Breast epithelium (tissue), 3 donors: ENCODE results near the gene CXCL17.

Experiments
- CTCF ChIP-seq, 3 donors: fragments of 450-650 bp; IDR thresholded peaks; one replicate each; pipeline ENCODE4 v1.5.1; 2016 to 2017; ENCODE audit warnings: antibody characterized with exemption in 3 of 3, mild to moderate bottlenecking in 3 of 3, moderate library complexity in 3 of 3
- POLR2A ChIP-seq: fragments of 450-650 bp; IDR thresholded peaks from one replicate; pipeline ENCODE4 v1.6.1; 2016; ENCODE audit warnings: antibody characterized with exemption, mild to moderate bottlenecking, moderate library complexity

- no peak for TF ChIP-seq POLR2A
- no peak for TF ChIP-seq CTCF (IDR thresholded peaks at IDR 0.05)
Measured at GRCh38 chr19:42423462-42424344, 19.0 kb downstream of the CXCL17 start.
